Stimulated activated CD4-positive, alpha-beta T cell treated with anti-CD3 and anti-CD28 coated beads, Interleukin-1b, Interleukin-23, amount 100 ng/mL, for 4 hours (primary cell): ENCODE results near the gene ODAPH.

Experiments used
- DNase-seq, 2 donors: peaks; one replicate each; pipeline ENCODE4 v3.0.0-alpha.2; 2020; ENCODE audit warnings: low read depth in 2 of 2

Gene ODAPH

DNA sequence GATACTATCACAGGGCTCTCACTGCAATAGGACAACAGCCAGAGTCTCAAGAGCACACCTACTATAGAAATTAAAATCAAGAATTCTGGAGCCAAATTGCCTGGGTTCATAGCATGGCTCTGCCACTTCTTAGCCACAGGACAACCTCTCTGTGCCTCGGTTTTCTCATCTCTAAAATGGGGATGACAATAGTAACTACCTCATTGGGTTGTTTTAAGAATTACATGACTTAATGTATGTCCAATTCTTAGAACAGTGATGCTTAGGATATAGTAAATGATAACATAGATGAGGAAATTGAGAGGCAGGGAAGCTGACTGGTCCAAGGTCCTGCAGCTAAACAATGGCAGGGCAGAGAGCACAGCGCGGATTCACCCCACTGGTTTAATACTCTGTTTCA, 11.0 kb upstream of the ODAPH start:
- DNase-seq: no peak

DNA sequence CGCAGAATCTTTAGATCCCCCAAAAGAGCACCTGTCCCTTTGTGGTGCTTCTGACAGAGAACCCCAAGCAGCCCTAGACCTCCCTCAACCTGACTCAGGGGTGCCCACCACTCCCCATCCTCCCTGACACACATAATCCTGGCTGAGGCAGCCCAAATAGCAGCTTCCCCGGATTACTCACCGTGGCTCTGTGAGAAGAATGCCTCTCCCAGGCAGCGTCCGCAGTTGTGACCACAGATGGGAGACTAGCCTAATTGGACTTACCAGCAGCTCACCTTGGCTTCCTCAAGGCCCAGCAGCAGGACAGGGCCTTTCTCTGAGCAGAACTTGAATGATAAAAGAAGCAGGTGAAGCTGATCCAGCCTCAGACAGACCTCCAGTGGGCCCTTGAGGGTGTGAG, 10.3 kb upstream of the ODAPH start:
- DNase-seq: no peak

DNA sequence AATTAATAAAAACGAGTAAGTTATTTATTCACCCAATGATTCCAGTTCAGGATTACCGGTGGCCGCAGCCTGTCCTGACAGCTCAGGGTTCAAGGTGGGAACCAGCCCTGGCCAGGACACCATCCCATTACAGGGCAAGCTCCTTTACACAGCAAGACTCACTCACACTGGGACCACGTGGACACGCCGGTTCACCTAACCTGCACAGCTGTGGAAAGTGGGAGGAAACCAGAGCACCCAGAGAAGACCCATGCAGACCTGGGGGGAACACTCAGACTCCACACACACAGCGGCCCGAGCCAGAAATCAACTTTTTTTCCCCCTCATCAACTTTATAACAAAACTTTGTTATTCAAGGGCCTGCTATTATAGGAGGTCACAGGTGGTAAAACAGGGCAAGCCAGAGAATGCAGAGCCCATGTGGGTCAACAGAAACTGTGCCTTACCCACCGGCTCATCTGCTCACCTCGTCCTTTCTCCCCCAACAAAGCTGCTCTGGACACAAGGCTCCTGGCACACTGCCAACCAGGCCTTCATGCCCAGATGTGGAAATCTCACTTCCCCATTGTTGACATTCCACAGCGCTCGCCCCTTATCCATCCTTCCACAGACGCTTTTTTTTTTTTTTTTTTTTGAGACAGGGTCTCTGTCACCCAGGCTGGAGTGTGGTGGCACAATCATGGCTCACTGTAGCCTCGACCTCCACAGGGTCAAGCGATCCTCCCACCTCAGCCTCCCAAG, 8.0 kb upstream of the ODAPH start:
- no peak for DNase-seq

DNA sequence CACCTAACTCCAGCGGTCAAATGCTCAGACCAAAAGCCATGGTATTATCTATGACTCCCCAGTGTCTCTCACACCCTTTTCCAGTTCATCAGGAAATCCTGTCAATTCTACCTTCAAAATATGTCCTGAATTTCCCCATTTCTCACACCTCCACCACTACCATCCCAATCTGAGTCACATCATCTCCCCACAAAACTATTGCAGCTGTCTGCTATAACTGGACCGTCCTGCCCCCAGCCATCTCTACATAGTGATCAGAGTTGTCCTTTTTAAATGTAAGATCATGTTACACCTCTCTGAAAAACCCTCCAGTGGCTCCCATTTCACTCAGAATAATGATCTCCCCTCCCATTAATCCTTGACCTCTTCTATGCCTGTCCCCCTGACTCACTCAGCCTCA, 6.8 kb upstream of the ODAPH start:
- no peak for DNase-seq

DNA sequence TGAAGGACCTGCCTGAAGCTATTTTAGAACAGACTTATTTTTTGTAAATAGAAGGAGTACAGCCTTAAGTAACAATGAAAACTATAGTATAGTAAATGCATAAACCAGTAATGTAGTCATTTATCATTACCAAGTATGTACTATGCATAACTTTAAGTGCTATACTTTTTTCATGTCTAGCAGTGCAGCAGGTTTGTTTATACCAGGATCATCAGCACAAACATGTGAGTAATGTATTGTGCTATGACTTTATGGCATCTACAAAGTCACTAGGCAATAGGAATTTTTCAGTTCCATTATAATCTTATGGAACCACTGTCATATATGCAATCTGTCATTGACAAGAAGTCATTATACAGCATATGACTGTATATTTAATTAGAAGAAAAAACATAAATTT, 3.4 kb upstream of the ODAPH start:
- DNase-seq: no peak

DNA sequence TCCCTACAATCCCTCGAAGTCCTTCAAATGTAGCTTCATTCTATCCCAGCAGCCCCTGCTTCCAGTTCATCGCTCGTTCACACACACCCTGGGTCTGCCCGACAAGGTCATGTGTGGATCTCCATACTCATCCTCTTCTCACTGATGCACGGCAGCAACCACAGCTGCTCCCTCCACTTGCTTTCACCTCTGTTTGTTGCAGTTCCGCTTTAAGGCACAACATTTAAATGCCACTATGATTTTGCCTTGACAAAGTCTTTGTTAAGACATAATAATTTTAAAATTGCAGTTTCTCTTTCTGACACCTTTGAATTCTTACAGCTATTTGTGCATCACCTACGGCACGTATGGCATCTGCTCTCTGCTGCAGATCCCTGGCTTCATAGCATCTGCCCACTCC, 1.8 kb downstream of the ODAPH start:
- no peak for DNase-seq

DNA sequence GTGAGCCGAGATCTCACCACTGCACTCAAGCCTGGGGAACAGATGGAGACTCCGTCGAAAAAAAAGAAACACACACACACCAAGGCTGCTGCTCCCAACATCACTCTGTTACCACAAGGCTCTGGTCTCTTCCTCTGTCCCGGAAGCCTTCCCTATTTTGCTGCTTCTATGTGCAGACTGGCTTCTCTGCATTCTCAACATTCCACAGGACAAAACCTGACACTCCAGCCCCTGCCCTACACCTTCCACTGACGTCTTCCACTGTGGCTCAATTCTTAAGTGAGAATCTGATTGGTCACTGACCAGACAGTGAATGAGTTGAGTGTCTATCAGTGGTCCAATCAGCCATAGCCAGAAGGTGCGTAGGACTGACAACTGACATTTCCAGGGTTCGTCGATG, 5.9 kb downstream of the ODAPH start:
- DNase-seq: no peak

DNA sequence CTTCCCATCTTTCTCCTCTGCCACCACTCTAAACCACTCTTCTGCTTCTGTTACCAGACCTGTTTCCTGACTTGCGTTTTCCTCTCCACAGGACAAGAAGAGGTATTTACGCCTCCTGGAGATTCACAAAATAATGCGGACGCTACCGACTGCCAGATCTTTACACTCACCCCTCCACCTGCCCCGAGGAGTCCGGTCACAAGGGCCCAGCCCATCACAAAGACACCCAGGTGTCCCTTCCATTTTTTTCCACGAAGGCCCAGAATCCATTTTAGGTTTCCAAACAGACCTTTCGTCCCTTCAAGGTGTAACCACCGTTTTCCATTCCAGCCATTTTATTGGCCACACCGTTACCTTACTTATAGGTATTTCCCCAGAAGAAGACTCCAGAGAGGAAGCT, 8.2 kb downstream of the ODAPH start:
- no peak for DNase-seq

DNA sequence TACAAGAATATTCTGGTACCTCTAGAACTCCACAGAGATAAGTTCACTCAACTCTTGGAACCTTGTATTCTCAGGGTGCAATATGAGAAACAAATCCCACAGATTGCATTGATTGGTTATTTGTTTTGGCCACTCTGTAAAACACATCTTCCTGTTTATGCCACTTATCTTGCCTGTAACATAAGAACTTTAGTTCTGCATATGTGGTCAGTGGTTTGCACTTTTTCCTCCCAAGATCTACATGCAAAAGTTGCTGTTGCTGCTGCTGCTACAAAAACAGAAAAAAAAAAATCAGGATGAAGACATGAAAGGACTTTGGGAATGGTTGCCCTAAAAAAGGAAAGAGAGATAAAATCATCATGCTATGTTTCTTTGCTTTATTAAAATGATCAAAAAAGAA, 9.6 kb downstream of the ODAPH start:
- no peak for DNase-seq

DNA sequence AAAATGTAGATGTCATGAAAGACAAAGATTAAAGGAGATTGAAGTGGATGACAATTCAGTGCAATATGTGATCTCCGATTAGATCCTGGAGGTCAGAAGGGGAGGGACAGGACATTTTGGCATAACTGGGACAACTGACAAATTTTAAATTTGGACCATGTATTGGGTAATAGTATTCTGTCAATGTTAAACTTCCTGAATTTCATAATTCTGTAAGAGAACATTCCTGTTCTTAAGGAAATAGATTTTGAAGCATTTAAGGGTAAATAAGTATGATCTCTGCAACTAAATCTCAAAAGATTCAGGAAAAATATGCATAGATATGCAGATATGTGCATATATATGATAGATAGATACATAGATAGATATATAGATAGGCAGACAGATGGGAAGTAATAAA, 11.0 kb downstream of the ODAPH start:
- no peak for DNase-seq

DNA sequence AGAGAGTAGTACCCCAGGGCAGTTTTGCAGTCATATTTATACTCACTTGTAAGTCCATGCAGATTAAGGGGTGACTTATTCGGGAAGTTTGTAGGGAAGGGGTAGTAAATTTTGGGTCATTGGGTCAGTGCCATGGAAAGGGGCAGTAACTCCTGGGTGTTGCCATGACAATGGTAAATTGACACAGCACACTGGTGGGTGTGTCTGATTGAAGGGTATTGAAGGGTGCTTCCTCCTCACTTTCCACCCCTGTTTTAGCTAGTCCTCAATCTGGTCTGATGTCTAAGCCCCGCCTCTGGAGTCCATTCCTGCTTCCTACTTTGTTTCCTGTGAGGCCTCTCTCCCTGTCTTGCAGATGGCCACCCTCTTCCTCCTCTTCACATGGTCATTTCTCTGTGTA, 11.9 kb downstream of the ODAPH start:
- DNase-seq: no peak

DNA sequence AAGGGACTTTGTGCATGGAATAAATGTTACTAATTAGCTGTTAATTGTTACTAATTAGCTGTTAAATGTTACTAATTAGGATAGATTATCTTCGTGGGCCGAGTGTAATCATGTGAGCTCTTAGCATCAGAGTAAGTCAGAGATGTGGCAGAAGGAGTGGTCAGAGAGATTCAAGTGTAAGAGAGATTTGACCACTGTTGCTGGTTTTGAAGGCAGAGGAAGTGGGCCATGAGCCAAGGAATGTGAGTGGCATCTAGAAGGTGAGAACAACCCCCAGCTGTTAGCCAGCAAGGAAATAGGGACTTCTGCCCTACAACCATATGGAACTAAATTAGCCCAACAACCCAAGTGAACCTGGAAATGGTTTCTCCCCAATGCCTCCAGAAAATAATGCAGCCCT, 28.2 kb downstream of the ODAPH start:
- no peak for DNase-seq

DNA sequence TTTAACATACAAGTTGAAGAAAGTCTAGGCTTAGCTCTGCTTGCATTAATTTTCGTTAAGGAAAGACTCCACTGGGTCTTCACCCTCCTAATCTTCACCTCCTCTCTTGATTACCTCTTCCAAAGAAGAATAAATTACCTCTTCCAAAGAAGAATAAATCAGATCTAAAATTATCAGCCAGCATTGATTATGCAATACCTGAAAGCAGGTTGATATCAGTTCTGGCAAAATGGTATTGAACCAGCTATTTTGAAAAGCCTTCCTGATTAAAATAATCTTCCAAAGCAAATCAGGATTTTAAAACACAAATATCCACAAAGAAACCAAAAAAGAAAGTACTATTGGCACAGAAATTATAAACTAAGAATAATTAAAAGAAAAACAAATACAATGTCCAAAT, 37.5 kb downstream of the ODAPH start:
- DNase-seq: no peak

DNA sequence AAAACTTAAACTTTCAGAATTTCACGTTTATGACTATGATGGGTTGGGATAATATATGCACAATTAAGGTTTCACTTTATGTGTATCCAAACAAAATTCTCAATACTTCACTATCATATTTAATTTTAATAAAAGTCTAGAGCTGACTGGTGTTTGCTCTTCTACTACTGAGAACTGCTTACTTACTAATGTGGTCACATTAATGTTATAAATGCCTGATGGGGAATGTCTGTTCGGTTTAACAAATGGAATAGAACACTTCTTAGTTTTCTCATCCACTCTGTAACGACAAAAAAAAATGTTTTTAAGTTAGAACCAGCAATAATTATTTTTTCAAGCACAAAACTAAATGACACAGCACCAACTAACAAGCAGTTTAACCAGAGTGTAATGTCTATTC, 40.2 kb downstream of the ODAPH start:
- DNase-seq: no peak

DNA sequence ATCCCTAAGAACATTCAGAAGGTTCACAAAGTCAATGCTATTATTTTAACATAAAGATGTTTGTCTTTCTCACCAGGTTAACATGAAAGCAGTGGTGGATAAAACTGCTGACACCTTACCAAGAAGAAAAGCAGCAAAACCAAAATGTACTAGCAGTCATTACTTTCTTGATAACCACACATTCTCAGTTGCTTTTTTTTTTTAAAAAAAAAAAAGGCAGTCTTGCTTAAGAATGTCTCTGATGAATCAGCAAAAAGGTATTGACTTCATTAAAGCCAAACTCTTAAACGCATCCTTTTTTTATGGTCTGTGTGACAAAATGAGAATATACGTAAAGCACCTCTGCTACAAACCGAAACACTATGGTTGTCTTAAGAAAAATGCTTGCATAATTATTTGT, 42.5 kb downstream of the ODAPH start:
- DNase-seq: no peak

DNA sequence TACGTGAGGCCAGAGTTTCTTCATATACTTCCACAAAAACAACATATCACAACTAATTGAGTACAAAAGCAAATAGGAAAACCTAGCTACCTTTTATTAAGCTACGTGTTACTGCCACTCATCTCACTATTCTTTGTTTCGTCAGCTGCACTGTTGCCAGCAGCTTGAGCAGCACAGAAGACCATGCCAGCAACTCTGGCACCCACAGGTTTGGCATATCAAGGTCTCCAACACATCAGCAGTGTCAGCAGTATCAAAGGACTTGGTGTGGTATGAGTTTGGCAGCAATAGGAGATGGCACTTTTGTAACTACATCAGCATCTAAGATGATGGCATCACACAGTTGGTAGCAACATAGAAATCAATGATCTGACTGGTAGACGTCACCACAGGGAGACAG, 43.8 kb downstream of the ODAPH start:
- no peak for DNase-seq

DNA sequence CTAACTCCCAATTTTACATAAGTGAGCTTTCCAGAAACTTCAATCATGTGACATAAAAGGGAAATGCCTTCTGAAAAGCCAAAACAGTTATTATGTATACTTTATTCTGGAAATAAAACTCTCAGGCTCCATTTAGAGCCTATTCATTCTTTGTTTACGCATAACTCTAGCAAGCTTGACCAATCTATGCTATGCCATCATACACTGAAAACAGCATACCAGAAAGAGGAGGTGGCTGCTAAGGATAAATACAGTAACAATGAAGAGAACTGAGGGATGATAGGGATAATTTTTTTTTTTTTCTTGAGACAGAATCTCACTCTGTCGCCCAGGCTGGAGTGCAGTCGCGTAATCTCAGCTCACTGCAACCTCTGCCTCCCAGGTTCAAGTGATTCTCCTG, 50.1 kb downstream of the ODAPH start:
- DNase-seq: no peak

DNA sequence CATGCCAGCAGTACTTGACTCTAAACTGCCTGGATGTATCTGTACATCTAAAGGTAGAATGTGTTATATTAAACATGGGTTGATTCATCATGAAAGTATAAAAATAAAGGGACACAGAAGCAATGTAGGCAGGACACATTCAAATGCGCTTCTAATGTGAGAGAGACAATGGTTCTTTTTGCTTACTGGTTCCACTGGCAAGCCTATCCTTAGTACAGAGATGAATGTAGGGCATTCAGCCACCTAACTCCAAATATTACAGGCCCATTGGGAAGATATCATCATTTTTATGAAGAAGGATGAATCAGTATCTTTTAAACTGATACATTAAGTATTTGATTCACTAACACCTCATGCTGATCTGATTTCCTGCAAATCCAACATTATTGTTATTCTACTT, 56.4 kb downstream of the ODAPH start:
- no peak for DNase-seq
